LNCaP clone FGC (cell line): Measurements from ENCODE around the gene PWWP2A.

Source experiments
- DNase-seq: peaks from one replicate; pipeline ENCODE4 v3.0.0-alpha.2; 2011; ENCODE audit warnings: low read depth
- H3K4me3 ChIP-seq: 2 replicates; pipeline ENCODE4 v1.5.1; 2011; ENCODE audit warnings: mild to moderate bottlenecking, low read depth, low read length, control low read depth
- TF ChIP-seq, protein P1 (sequence below): IDR thresholded peaks from 2 replicates; pipeline ENCODE4 v1.5.1; 2012; ENCODE audit warnings: mild to moderate bottlenecking; ENCODE audit not compliant: control insufficient read depth, insufficient read depth; ENCODE audit errors: extremely low read depth

PWWP2A gene

GRCh38 chr5:160097991-160098390 lies 21.3 kb downstream of the PWWP2A start:
- H3K4me3 ChIP-seq = no peak overlapping the region
- DNase-seq = no peak
- TF ChIP-seq, protein P1, sequence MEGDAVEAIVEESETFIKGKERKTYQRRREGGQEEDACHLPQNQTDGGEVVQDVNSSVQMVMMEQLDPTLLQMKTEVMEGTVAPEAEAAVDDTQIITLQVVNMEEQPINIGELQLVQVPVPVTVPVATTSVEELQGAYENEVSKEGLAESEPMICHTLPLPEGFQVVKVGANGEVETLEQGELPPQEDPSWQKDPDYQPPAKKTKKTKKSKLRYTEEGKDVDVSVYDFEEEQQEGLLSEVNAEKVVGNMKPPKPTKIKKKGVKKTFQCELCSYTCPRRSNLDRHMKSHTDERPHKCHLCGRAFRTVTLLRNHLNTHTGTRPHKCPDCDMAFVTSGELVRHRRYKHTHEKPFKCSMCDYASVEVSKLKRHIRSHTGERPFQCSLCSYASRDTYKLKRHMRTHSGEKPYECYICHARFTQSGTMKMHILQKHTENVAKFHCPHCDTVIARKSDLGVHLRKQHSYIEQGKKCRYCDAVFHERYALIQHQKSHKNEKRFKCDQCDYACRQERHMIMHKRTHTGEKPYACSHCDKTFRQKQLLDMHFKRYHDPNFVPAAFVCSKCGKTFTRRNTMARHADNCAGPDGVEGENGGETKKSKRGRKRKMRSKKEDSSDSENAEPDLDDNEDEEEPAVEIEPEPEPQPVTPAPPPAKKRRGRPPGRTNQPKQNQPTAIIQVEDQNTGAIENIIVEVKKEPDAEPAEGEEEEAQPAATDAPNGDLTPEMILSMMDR = no peak

DNA sequence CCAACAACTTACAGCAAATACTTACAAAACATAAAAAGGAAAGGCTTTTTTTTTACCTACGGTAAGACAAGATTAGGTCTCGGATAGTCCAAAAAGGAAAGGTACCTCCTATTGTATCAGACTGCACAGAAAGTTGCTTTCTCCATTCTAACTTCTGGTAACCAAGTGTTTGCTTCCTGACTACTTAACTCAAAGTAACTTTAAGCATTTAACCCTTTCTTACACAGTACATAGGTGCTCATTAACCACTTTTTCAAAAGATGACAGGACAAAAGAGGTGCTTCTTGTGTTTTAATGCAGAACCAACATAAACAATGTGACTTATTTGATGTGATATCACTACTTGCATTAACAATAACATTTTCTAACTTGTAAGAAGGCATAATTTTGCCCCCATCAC lies 23.1 kb downstream of the PWWP2A start:
- TF ChIP-seq, protein P1 = no peak
- H3K4me3 ChIP-seq = no peak overlapping the region
- DNase-seq = no peak

GRCh38 chr5:160092960-160093707 lies 26.1 kb downstream of the PWWP2A start:
- H3K4me3 ChIP-seq = no peak overlapping the region
- DNase-seq = no peak
- TF ChIP-seq, protein P1 = no peak

GRCh38 chr5:160092514-160092913 lies 26.7 kb downstream of the PWWP2A start:
- DNase-seq = no peak
- H3K4me3 ChIP-seq = no peak overlapping the region
- TF ChIP-seq, protein P1 = no peak

GRCh38 chr5:160090059-160090458 lies 29.2 kb downstream of the PWWP2A start:
- H3K4me3 ChIP-seq = no peak overlapping the region
- DNase-seq = no peak
- TF ChIP-seq, protein P1 = no peak

- TF ChIP-seq, protein P1 = no peak
- no peak for DNase-seq
Measured at GRCh38 chr5:160089531-160089930, 29.7 kb downstream of the PWWP2A start.

DNA sequence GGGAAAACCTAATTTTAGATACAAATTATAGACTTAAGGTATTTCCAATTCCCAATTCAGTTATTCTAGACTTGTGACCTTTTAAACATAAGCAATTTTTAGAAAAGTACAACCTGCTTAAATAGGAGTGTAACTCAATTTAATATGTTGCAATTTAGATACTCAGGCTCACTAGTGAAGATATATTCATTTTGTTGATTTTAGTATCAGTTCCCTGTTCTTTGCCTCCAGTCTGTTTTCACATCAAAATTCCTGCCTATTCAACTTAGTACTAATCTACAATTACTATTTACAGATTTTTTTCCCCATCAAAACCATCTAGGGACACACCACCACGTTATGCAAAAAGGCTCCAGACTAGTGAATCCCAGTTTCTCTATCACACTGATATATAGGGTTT lies 30.4 kb downstream of the PWWP2A start:
- no peak overlapping the region for H3K4me3 ChIP-seq
- DNase-seq = no peak
- TF ChIP-seq, protein P1 = no peak

More at GRCh38 chr5:160089531-160089930, 29.7 kb downstream of the PWWP2A start:
- no peak overlapping the region for H3K4me3 ChIP-seq
